HG03469 (cell line): ENCODE data around the gene FITM1.

ENCODE experiments used
- ATAC-seq: cut with Tn5 transposase; IDR thresholded peaks from one replicate; pipeline ENCODE4 v1.9.1; 2021; ENCODE audit warnings: mild to moderate bottlenecking, moderate library complexity, moderate number of reproducible peaks; ENCODE audit not compliant: unreplicated experiment

FITM1 gene

GRCh38 chr14:24181371-24182077, 51.1 kb downstream of the FITM1 start:
- no peak for ATAC-seq
